NCI-H526 treated with DMSO at 0.1 percent for 48 hours (cell line): ENCODE results near the gene ARHGEF7.

Experiments used
- DNase-seq: peaks from one replicate; lab custom pipeline; 2025; lab: John Stamatoyannopoulos, UW

The ARHGEF7 gene

DNA sequence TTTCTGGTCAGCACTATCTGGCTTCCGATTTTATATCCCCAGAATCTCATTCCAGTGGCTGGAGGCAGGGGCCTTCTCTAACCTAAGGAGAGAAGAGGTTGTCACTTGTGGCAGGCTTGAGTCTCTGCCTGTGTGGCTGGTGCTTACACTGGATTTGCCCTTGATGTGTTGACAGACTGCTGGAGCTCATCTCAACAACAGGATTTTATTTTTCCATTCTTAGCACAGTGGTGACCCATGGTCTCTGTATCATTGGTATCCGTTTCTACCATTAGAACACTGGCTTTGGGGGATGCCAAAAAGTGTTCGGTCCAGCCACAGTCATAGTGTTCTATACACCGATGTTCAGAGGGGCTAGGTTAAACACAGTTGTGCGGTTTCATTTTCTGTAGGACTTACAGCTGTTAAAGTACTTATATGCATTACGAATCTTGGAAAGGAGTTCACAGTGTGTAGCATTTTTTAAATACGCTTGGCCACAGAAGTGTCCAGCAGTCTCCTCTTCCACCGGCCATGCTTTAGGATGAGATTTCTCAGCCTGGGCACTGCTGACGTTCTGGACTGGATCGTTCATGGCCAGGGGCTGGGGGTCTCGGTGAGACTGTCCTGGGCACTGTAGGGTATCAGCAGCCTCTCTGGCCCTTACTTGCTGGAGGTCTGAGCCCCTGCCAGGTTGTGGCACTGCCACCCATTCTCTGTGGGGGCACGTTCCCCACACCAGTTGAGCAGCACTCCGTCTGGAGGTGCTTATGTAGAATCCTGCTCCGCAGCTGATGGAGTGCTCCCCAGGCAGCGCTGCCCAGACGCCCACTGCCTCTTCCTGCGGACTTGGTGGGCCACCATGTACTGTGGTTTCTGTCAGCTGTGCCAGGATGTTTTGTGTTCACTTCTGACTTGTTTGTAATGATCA is 163.9 kb downstream of the ARHGEF7 start:
- no peak for DNase-seq

DNA sequence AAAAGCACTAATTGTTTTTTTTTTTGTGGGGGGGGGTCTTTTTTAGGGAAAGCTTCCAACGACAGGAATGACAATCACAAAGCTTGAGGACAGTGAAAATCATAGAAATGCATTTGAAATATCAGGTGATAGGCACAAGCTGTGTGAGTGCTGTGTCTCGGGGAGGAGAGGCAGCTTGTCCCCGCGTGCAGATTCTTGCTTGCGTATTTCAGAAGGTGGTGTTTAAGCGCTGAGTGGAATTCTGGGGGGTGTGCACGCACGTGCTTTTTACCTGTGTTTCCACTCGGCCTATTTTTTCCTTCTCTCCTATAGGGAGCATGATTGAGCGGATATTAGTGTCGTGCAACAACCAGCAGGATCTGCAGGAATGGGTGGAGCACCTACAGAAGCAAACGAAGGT is 165.1 kb downstream of the ARHGEF7 start:
- no peak for DNase-seq

DNA sequence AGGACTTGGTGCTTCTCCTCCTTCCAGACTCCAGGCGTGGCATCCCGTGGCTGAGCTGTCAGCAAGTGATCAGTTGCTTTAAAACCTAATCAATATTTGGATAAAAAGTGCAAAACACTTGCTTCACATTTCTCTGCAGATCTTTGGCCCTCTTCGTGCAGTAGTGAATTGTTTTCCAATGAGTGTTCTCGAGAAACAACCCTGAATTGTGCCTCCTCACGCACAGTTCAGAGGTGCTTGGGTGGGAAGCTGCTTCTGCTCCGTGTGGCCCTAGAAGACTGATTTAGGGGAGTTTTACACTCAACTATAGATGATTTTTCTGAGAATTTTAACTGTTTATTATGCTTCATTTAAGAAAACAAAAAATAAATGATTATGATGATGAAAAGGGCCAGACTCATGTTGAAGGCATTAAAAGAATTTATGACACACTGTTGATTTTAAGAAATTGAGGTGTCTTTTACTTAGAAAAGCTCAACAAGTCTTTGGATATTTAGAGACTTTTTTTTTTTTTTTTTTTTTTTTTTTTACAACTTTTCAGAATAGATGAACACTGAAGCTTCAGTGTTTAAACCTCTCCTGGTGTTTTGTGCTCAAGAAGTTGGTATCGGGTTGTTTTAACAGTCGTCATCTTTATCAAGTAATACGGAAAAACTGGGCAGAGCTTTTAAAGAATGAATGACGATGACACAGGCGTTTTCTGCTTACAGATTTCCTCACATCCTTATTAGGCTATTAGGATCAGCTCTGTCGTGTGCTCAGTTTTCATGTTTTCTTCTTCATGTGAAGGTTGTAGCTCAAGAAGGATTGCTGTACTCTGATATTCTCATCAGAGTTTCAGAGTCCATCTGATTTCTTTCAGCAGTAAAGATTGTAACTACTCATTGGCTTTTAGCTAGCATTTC is 165.8 kb downstream of the ARHGEF7 start:
- no peak for DNase-seq

DNA sequence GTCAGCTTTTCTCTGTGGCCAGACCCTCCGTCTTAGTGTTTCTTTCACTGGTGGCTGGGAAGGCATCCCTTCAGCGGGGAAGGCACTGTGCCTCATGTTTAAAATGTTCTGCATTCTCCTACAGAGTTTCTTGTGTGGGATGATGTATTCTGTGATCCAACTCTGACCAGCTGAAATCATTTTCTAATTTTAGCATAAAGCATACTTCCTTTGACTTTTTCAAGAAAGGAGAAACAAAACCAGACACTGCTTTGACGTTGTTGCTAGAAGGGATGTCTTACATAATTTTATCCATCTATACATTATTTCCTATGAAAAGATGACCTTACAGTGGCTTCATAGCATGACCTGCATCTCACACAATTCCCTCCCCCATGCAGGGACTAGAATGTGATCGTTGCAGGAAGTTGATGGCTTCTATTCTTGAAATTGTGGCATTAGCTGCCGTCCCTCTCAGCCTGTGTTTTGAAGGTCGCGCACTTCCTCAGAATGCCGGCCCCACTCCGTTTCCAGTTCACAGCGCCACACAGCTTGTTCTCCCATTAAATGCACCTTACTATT is 166.7 kb downstream of the ARHGEF7 start:
- no peak for DNase-seq

DNA sequence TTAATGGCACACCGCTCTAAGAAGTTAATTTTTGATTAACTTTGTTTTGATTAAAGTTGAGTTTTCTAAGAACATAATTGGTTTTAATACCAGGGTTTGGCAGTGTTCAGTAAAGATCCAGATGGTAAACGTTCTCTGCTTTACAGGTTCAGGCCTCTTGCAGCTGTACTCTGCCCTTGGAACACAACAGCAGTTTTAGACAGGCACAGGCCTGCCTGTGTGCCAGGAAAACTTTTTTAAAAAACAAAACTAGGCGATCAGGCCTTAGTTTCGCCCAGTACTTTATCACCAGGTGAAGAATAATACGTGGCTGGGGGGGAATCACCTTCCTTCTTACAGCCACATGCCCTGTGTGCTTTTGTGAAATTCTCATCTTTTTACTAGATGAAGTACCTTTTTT is 167.3 kb downstream of the ARHGEF7 start:
- DNase-seq: no peak

DNA sequence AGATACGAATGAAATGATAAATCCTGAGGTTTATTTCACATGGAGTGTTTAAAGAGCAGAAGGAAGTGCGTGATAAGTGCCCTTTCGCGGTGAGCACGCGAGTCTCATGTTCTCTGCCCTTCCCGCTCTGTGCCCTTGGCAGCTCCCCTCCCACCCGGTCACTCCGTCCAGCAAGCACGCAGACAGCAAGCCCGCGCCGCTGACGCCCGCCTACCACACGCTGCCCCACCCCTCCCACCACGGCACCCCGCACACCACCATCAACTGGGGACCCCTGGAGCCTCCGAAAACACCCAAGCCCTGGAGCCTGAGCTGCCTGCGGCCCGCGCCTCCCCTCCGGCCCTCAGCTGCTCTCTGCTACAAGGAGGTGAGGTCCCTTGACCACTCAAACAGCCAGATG is 167.9 kb downstream of the ARHGEF7 start:
- no peak for DNase-seq

DNA sequence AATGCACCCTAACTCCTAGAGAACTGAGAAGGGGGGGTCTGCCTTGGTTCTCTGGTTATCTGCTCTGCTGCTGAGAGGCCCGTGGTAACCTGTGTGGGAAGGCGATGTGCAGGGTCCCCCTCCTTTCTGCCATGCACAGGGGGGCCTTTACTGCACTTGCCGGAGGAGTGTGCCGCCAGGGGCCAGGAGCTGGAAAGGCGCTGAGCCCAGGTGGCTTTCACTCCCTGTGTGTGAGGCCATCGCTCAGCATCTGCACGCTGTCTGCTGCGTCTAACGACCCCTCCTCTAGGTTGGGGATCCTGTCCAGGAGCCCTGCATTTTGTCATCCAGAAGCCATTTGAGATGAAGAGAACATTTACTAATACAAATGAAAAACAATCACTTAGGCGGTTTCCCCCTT is 168.3 kb downstream of the ARHGEF7 start:
- no peak for DNase-seq

DNA sequence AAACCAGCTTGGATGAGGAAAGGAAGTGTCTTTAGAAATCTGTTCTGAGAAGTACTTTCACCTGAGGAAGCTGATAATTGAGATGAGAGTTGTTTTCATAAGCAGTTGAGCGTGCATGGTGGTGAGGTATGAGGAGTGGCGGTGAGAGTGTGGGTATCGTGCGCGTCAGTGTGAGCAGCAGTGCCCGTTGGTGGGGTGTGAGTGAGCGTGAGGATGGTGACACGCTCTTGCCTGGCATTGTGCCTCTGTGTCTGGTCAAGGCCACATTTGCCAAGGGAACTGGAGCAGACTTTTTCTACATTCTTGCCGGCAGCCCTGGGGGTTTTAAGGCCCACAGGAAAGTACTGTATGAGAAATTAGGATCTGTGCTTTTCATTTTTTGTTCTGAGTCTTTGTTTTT is 168.9 kb downstream of the ARHGEF7 start:
- no peak for DNase-seq

DNA sequence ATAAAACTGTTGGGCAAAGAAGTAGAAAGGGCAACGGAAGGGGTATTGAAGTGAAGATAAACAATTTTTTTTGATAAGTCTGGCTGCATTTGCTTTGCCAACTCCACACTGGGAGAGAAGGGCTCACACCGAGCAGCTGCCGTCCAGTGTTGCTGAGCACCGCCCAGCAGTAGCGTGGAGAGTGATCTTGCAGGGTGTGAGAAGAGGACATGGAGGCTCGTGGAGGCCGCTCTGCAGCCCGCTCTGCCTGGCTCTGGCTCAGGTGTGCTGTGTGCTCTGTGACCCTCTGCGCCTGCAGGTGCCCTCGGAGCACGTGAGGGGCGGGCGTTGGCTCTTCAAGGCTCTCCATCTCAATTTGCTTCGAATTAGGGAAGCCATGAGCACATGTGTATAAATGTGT is 169.5 kb downstream of the ARHGEF7 start:
- DNase-seq: no peak

DNA sequence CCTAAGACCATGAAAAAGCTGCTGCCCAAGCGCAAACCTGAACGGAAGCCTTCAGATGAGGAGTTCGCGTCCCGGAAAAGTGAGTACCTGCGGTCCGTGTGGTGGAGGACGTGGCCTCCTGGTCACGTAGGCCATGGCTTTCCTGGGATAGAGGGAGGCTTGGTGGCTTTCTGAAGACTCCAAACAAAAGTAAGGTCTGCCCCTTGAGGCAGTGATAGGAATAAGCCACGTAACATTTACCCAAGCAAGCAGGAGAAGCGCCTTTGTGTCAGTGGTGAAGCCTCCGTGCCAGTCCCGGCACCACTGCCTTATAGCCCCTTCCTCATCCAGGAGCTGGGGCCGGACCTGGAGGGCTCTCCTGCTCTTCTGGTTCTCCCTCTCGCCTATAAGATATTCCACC is 171.1 kb downstream of the ARHGEF7 start:
- DNase-seq: no peak

DNA sequence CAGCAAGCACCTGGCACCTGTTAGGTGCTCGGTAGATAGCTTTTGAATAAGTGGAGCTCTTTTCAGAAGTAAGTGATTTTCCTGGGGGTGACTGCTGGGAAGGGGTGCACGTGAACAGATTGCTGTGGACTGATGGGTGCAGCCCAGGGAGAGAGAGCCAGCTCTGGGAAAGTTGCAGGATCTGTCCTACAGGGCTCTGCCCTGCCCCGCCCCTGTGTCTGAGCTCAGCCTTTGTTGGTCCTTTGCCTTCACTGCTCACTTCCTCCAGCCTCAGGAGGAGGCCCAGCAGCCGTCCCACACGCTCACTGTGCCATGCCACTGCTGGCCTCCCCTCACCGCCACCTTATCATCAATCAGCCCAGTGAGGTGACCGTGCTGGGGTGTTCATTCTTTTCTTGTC is 171.6 kb downstream of the ARHGEF7 start:
- DNase-seq: no peak

DNA sequence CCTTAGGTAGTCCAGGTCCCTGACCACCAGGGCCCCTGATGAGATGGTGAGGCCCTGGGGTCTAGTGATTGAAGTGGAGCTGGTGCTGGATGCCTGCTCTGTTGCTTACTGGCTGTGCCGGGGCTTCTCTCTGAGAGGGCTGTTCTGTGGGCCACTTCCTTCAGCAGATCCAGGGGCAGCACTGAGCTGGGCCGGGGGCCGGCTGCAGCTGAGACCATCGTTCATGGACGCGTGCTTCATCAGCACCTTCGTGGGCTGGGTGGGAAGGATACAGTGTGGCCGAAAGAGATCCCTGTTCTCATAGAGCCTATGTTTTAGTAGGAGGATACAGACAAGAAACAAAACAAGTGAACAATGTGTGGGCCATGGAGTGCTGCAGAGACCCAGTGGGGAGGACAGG is 172.1 kb downstream of the ARHGEF7 start:
- no peak for DNase-seq

DNA sequence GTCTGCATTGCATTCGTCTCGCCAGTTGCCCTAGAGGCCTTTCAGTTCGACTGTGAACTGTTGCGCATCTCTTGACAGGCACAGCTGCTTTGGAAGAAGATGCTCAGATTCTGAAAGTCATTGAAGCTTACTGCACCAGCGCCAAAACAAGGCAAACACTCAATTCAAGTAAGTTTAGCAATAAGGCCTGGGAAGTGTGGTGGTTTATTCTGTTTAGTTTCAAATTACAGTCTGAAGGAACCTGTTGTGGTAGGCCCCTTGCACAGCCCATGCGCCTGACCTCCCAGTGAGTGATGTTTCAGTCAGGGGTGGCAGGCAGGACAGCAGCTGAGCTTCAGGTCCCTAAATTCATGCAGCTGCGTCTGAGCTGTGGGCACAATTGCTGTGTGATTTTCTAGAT is 173.2 kb downstream of the ARHGEF7 start:
- no peak for DNase-seq

DNA sequence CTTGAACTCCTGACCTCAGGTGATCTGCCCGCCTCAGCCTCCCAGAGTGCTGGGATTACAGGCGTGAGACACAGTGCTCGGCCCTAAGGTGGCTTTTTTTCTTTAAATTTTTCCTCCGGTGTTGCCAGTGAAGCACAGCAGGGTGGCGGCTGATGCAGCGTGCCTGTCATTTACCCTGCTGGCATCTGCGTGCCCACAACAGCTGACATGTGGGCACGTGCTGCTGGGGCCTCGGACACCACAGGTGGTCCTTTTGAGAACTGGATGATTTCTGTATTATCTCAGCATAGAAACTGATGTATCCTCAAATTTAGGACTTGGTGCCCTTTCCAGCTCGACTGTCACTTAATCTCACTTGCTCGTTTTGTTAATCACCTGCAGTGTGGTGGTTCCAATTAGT is 174.1 kb downstream of the ARHGEF7 start:
- DNase-seq: no peak

DNA sequence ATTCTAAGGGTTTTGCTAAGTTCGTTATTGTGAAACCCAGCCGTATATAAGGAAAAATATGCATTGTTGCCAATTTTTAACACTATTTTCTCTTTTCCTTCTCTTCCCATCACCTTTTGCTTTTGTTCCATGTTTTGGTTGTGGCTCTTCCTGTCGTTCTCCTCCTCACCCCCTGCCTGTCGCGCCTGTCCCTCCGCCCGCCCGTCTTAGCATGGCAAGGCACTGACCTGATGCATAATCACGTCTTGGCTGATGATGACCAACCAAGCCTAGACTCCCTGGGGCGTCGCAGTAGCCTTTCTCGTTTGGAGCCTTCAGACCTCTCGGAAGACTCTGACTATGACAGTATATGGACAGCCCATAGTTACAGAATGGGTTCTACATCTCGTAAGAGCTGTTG is 176.8 kb downstream of the ARHGEF7 start:
- DNase-seq: no peak

DNA sequence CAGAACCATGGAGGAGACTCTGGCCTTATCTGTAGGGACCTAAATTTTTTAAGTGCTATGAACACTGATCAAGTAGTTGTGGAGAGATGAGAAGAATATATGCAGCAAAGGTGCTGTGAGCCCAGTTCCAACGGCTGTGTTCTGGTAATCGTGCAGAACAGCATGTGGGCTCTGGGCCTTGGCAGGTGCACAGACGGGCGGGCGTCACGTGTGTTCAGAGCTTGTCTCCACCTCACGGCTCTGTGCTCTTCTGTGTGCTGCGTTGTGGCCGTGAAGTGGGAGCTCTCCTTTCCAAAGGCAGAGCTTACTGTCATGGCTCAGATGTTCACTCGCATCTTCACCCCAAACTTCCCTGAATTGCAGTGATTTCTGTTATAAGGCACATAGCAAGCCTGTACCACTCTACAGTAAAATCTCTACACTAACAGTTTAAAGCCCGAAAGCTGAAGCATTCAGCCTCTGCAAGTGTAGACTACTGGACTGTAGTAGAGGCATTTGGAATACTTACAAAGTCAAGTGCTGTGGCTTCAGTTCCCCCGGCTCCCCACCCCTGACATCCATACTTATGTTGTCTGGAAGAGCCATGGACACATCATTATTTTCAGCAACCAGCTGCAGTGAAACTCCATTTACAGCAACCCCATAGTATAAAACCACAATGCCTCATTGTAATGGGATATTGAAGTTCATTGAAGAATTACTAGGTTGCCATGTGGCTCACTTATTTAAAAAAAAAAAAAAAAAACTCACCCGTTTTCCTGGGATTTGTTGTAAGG is 177.8 kb downstream of the ARHGEF7 start:
- DNase-seq: no peak

DNA sequence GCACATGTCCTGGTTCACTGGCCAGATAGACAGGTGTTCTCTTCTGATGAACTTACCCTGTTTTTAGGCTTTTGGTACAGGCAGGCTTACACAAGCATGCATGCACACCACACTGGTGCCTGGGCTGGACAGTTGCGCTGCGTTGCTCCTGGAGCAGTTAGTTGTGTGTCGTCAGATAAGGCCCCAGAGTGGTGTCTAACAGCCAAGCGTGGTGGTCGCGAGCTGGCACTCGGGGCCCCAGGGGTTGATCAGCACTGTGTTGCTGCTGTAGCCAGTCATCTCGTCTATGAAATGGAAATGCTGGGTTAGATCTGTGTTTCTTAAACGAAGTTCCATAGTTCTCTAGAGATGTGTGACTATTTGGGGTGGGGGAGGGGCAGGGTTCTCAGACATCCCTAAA is 180.8 kb downstream of the ARHGEF7 start:
- no peak for DNase-seq

DNA sequence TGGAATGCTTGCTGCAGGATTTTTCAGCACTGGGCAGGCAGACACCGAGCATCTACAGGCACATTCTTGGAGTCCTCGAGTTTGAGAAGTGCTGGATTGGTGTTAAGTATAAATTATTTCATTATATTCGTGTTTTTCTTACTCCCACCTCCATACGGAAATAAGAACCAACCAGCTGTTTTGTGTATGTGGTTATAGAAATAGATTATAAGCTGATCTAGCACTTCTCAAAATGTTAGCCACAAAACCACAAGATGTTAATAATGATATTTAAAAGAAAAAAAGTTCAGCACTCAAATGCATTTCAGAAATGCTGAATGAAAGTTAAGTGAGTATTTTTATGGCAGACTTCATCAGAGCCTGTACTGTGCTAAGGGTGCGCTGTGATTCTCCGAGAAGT is 181.3 kb downstream of the ARHGEF7 start:
- DNase-seq: no peak

DNA sequence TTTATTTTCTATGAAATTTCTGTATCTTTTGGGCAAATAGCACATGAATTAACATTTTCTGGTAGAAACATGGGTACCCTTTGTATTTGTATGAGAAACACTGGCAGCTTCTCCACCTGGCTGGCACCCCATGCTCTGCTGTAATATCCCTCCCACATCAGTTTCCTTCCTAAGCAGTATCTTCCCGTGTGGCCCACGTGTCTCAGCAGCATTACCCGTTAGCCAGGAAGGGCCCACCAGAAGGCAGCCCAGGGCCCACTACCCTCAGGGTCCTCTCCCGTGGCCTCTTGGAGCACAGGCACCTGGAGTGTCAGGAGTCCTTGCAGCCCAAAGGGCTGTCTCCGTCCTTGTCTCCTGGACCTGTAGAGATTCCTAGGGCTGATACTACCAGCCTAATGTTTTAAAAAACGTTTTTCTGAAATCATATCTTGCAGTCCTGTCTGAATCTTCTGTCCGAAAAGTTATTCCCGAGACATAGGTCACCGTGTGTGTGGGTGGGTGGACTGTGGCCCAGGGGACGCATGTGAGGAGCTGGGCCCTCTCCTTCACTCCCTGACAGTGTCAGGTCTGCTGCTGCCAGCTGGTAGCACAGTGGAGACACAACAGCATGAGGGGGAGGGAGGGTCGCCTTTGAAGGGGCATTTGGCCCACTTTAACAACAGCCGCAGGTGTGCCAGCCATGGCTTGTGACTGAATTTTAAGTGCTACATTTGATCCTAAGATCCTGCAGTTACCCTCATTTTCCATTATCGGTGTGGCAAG is 183.3 kb downstream of the ARHGEF7 start:
- no peak for DNase-seq

DNA sequence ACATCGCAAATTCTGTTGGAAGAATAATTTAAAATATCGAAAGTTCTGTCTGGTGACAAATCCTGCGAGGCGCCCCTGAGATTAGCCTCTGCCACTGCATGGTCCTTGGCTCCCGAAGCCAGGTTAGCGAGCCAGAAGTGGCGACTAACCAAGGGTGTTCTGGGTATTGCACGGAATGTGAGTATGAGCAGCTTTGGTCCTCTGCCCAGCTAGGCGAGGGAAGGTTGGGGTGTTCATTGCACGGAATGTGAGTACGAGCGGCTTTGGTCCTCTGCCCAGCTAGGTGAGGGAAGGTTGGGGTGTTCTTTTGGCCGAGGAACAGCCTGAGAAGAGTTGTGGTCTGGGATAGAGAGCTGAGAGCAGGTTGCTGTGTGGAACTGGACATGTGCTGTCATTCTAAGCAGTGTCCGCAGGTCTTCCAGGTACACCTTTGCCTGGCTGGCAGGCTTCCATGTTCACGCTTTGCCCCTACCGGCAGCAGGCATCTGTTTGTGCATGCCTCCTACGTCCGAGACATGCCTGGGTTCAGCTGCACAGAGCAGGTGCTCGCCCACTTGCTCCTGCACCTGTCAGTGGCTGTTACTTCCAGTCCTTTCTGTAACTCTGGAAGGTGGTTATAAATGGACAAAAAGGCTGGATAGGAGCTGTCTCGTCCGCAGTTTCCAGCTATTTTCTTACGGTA is 187.1 kb downstream of the ARHGEF7 start:
- no peak for DNase-seq

DNA sequence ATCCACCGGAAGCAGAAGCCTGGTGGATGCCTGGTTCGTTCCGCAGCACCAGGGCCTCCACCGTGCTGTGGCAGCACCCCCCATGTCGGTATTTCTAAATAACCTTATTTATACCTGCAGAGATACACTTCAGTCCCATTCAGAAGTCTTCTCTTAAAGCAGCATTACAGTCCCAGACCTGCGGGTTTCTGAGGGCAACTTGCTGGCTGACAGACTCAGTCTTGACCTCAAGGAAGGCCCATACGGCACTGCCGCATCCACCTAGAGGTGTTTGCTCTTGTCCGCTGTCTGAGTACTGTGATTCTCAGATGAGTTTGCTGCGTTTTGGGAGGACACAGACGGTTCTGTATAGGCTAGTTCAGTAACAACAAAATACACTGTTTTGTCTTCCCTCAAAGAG is 188.4 kb downstream of the ARHGEF7 start:
- no peak for DNase-seq
